HG02763 (cell line): Measurements from ENCODE around the gene CD44.
"Not testable (repeated sequence)": the region's sequence is repeated elsewhere in the genome, so short reads cannot be mapped to it uniquely, and the experiment has no call there.

ENCODE experiments used
- ATAC-seq: cut with Tn5 transposase; IDR thresholded peaks from one replicate; pipeline ENCODE4 v1.9.1; 2021; ENCODE audit warnings: mild to moderate bottlenecking, moderate library complexity; ENCODE audit not compliant: unreplicated experiment

Gene CD44

DNA sequence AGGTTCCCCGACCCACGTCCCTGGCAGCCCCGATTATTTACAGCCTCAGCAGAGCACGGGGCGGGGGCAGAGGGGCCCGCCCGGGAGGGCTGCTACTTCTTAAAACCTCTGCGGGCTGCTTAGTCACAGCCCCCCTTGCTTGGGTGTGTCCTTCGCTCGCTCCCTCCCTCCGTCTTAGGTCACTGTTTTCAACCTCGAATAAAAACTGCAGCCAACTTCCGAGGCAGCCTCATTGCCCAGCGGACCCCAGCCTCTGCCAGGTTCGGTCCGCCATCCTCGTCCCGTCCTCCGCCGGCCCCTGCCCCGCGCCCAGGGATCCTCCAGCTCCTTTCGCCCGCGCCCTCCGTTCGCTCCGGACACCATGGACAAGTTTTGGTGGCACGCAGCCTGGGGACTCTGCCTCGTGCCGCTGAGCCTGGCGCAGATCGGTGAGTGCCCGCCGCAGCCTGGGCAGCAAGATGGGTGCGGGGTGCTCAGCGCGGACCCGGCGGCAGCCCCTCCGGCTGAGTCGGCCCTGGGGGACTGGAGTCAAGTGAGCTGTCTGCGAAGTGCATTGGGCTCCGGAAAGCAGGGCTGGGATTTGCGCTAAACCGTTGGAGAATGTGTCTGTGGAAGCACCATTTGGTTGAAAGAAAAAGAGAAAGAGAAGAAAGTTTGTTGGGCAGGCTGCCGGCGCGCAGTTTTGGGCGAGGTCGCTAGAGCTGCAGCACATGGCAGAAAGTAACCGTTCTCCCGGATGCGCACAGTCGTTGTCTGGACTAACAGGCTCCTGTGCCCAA lies at the start of gene CD44:
CD44 (plus strand) TSS at position 229 of the 779 bp plus-strand sequence; CDS start at position 362, 133 bp downstream.
- ATAC-seq: peak; percentile 36

DNA sequence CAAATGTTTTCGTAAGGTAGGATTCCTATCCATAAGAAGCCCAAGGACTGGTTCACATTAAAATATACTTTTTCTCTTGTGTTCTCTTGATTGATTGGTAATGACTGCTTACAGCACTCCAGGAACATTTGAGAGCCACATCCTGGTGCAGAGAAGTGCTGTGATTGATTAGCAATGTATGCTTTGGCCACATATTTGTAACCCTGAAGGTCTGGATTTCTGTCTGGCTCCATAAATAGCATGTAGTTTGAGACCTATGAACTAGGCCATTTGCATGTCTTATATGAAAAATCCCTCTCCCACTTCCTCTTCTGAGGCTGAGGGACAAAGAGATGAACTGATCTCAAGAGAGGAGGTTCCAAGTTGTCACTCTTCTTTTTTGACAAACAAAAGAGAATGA lies 49.3 kb upstream of the CD44 start:
- ATAC-seq: peak; percentile 64

DNA sequence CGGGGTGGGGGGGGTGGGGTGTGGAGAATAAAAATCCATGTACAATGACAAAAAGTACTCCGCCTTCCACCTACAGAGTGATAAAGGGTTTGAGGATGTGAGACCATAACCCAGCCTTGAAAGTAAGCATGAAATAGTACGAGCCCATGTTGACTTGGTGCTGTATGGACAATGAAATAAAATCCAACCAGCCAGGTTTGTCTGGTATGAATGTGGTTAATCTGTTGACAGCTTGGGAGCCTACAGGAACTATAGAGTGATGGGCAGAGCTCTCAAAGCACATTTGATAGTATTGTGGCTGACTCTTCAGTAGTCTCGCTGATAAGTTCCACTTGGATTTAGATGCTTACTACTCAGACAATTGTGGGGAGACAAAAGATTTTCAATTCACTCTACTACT lies 48.8 kb upstream of the CD44 start:
- no peak for ATAC-seq

DNA sequence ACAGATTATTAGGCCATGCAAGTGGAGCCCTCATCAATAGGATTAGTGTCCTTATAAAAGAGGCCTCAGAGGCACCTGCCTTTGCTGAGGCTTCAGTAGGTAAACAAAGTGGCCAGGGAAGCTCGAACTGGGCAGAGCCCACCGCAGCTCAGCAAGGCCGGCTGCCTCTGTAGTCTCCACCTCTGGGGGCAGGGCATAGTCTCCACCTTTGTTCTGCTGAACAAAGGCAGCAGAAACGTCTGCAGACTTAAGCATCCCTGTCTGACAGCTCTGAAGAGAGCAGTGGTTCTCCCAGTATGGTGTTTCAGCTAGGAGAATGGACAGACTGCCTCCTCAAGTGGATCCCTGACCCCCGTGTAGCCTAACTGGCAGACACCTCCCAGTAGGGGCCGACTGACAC lies 48.0 kb upstream of the CD44 start:
- not testable (repeated sequence) for ATAC-seq

DNA sequence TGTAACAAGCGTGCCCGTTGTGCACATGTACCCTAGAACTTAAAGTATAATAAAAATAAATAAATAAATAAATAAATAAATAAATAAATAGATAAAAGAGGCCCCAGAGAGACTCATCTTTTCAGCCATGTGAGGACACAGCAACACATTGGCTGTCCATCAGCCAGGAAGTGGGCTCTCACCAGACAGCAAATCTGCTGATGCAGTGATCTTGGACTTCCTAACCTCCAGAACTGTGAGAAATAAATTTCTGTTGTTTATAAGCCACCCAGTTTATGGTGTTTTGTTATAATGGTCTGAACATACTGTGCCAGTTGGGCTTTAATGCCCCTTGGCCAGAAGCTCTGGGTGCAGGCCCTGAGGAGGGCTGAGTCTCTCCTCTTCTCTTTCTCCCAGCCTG lies 42.2 kb upstream of the CD44 start:
- no peak for ATAC-seq

DNA sequence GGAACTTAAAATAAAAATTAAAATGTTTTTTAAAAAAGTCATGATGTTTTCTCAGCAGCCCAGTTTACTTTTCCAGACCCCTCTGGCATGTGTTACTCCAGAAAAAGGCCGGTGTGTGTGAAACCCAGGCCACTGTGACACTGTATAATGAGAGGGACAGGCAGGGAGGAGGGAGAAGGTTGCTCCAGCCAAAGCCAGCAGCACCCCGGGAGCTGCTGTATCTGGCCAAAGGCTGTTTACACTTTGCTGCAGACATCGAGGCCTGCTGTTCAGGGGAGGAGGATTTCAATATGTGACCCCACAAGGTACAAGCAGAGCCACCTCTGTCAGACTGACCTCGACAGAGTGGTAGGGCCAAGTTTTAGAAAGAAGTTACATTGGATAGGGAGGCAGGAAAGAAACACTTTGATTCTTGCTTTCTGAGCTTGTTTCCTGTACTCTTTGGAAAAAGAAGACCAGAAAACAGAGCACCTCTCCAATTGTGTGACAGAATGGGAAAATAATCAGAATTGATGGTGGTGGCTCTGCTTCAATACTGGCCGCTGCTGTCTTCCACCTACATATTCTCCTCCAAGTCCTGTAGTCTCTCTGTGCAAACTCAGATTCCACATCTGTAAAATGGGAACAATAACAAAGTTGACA lies 41.0 kb upstream of the CD44 start:
- no peak for ATAC-seq

DNA sequence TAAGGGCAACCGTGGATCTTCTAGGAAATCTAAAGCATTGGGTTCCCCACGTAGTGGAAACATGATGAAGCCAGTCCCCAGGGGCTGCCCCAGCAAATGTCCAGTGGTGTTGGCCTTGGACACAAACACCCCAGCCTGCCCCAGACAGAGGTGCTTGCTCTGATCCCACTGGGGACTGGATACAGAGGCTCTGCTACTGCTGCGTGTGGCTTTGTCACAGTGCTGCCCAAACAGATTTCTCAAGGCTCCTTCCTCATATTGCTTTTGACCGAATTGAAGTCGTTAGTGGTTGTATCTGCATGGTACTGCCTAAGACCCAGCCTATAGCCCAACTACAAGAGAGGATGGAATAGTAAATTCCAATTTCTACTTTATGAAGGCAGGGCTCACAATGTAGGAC lies 40.1 kb upstream of the CD44 start:
- ATAC-seq: no peak

DNA sequence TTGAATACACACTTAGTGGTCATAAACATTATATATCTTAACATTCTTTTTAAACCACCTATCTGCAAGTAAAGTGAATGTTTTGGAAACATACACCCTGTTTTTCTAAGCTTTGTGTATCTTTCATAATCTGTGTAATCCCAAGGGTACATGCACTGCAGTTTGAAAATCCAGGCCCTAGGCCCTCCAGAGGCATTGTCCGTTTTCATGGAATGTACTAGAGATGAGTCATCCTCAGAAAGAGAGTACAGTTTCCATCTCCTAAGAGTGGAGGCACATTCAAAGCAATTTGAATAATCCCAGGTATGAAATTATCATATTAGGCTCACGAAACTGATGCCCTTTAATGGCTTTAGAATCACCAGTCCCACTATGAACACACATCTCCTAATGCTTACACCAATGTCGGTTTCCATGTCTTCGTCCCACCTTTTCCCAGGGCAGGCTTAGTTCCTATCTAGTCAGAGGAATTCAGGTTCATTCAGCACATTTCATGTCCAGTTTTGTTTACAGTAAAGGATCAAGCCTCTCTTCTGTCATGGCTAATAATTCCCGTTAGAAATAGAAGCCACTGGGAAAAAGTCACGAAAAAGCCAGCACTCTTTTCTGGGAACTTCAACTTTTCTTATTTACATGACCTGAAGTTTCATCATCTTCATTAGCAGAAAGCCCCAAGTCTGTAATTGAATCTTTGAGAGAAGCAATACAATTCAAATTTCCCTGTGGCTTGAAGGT lies 39.5 kb upstream of the CD44 start:
- no peak for ATAC-seq

DNA sequence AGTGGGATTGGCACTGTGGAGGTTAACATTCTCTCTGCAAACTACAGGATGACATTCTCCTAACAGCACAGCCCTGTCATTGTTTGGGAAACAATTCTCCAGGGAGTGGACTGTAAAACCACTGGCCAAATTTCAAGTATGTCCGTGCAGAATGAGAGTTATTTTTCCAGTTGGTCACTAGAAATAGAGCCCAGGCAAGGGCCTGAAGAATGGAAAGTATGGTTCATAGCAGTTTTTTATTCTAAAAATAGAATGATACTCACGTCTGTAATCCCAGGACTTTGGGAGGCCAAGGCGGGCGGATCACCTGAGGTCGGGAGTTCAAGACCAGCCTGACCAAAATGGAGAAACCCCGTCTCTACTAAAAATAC lies 39.0 kb upstream of the CD44 start:
- no peak for ATAC-seq

DNA sequence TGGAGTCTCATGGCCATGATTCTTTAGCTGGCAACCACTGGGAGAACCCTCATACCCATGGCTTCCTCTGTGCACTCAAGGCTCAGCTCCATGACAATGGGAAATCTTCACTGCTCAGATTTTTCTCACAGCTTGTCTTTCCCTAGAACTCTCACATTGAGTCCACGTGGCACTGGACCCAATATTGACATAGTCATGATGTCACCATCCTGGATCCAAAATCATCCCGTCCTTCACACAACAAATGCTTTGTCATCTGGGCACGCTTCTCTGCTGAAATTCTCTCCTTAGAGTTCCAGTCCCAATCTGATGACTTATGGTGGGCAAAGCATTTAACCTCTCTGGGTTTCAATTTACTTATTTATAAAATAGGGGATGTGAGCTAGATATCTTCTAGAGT lies 37.7 kb upstream of the CD44 start:
- ATAC-seq: no peak

DNA sequence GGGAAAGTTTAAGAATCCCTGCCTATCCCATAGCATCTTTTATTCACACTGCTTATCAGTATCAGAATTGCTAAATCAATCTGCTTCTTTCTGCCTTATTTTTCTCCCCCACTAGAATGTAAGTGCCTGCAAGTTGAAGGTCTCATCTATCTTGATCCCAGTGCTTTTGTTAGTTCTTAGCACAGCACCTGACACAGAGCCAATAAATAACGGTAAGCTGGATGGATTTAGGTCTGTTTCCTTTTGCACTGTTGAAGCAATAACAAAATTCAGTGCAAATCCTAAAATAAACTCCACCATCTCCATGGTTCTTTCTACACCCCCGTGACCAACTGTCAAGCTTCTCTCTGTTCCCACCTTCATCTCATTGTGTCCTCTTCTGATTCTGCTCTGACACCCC lies 36.7 kb upstream of the CD44 start:
- no peak for ATAC-seq

DNA sequence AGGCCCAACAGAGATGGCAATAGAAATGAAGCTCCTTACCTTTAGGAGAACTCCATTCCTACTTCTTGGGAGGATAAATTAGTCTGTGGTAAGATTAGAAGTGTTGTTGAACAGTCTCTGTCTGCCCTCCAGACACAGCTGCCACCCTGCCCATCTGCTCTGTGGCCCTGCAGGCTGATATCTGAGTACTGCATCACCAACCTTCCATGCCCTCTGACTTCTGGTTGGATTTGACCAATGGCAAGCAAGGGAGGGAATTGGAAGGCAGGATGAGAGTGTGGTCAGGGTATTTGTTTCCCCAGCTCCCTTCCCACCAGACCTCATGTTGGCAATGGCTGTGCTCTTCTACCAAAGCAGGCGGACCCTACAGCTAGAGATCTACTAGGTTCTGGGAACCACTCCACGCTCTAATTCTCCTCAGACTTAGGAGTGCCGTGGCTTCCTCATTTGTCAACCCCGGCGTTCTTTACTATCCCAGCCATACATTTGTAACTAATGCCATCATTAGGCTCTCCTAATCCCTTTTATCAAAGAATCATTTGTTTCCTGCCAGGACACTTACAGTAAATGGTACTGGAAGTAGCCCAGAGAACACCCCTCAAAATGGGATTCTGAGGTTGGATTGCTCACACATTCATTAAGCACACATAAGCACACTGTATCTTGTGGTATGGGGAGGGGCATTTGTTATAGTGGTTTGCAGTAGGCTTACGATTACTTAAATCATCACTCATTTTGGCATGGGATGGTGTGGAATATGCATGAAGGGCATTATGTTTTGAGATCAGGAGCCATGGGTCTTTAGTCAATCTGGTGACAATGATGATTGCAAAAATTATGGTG lies 35.4 kb upstream of the CD44 start:
- no peak for ATAC-seq

DNA sequence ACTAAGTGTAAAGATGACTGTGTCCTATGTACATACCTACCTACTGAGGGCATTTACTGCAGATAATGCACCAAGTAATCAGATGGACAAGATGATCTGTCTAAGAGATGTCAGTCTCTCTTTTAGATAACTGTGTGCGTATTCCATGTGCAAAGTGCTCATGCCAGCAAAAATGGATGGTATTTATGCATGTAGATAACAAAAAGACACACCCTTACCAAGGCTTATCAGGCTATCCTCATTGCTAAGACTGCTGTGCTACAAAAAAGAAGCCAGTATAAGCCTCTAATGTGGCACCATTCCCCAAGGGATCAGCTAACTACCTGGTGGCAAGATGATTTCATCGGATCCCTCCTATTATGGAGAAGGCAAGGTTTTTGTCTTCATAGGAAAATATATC lies 34.3 kb upstream of the CD44 start:
- ATAC-seq: no peak

DNA sequence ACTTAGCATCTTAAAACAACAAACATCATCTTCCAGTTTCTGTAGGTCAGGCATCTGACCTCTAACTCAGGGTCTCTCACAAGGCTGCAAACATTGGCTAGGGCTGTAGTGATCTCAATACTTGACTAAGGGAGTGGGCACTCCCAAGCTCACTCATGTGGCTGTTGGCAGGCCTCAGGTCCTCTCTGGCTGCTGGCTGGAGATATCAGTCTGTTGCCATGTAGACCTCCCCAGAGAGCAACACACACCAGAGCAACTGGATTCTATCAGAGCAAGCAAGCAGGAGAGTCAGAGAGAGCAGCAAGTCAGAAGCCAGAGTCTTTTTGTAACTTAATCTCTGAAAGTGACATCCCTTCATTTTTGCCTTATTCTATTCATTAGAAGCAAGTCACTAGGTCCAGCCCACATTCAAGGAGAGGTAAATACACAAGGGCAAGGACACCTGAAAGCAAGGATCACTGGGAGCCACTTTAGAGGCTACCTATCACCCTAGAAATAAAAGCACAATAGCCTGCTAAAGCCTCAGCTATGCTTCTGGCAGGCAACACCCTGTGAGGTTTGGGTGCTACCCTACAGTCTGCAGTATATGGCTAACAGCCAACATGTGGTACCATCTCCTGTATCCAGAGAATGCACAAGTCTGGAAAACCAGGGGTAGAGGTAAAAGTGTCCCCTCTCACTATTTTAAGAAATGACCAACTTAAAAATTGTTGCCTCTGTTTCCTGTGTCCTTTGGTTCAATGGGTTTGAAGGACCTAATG lies 33.5 kb upstream of the CD44 start:
- no peak for ATAC-seq

DNA sequence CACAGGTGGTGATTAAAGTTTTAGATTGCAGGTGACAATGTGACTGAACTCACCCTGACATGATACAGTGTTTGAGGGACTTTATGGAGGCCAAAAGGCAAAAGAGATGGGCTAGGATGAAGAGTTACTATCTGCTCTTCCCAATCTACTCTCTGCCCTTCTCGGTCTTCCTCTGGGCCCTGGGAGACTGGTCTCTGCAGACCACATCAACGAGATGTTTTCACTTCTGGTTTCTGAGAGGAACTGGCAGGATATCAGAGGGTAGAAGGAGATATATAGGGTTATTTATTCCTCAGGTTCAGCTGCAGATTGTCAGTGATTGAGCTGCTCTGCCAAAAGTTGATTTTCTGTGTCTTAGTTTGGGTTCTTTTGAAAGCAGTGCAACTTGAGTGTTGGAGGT lies 32.4 kb upstream of the CD44 start:
- ATAC-seq: peak; percentile 71

DNA sequence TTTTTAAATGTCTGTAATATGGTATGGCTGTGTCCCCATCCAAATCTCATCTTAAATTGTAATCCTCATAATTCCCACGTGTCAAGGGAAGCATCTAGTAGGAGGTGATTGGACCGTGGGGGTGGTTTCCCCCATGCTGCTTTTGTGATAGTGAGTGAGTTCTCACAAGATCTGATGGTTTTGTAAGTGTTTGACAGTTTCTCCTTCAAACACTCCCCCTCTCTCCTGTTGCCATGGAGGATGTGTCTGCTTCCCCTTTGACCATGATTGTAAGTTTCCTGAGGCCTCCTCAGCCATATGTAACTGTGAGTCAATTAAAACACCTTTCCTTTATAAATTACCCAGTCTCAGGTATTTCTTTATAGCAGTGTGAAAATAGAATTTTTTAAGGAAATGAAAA lies 31.1 kb upstream of the CD44 start:
- no peak for ATAC-seq

DNA sequence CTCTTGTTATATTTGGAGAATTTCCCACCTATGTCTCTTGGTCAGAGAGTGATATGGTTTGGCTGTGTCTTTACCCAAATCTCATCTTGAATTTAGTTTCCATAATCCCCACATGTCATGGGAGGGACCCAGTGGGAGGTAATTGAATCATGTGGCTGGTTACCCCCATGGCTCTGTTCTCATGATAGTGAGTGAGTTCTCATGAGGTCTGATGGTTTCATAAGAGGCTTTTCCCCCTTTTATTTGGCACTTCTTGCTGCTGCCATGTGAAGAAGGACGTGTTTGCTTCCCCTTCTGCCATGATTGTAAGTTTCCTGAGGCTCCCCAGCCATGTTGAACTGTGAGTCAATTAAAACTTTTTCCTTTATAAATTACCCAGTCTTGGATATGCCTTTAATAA lies 30.6 kb upstream of the CD44 start:
- not testable (repeated sequence) for ATAC-seq

DNA sequence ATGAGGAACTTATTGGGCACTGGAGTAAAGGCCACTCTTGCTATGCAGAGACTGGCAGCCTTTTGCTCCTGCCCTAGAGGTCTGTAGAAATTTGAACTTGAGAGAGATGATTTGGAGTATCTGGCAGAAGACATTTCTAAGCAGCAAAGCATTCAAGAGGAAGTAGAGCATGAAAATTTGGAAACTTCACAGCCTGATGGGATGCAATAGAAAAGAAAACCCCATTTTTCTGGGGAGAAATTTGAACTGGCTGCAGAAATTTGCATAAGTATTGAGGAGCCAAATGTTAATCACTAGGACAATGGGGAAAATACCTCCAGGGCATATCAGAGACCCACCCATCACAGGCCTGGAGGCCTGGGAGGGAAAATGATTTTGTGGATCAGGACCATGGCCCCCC lies 29.9 kb upstream of the CD44 start:
- no peak for ATAC-seq

DNA sequence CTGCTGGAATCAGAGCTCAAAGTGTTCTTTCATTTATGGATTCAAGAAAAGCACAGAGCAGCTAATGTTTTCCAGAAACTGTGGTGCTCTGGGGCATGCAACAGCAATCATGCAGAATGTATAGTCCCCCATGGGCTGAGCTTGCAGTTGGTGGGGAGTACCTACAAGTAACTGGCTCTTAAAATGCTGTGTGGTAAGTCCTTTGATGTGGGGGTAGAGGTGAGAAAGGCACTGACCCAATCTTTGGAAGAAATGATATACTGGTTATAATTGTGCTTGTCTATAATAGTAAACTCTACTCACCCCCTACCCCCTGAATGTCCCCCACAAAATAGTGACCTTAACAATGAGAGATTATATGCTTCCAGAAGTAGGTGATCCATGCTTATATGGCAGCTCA lies 29.1 kb upstream of the CD44 start:
- no peak for ATAC-seq
